Measurements from ENCODE around the gene LIM2. TPM values are rescaled to one million over a fixed set of nuclear protein-coding genes. Genes with fewer than 3 reads are reported as not detected.

LIM2 gene
- total RNA-seq, 1 donor from 2014 or later = not detected

- DNase-seq (ENCODE audit: low spot score, unreplicated experiment) = peak; percentile 99
- Mint-ChIP-seq H3K4me3 (ENCODE audit: low read depth) (peak overlapping the region; percentile 96), H3K9me3 (ENCODE audit: low read depth) (no peaks in the 10 kb centered on the region), H3K27ac (peak overlapping the region; percentile 100), H3K36me3 (ENCODE audit: insufficient read depth) (no peaks in the 10 kb centered on the region), H3K4me1 (ENCODE audit: low read depth) (peaks cover 30% of the 10 kb centered on the region), H3K27me3 (peaks cover 17% of the 10 kb centered on the region)
- TF ChIP-seq CTCF (IDR thresholded peaks at IDR 0.05; ENCODE audit: unreplicated experiment) = no peak
Measured at GRCh38 chr19:51367565-51368365, 20.0 kb downstream of the LIM2 start.

GRCh38 chr19:51367255-51367564, 20.6 kb downstream of the LIM2 start:
- peaks cover 14% of the 10 kb centered on the region for H3K27me3 Mint-ChIP-seq
- H3K9me3 Mint-ChIP-seq (ENCODE audit: low read depth) = no peaks in the 10 kb centered on the region
- no peak for TF ChIP-seq CTCF (IDR thresholded peaks at IDR 0.05; ENCODE audit: unreplicated experiment)
- H3K27ac Mint-ChIP-seq = peak overlapping the region; percentile 100
- DNase-seq (ENCODE audit: low spot score, unreplicated experiment) = peak; percentile 27
- peaks cover 34% of the 10 kb centered on the region for H3K4me1 Mint-ChIP-seq (ENCODE audit: low read depth)
- H3K36me3 Mint-ChIP-seq (ENCODE audit: insufficient read depth) = no peaks in the 10 kb centered on the region
- peak overlapping the region; percentile 96 for H3K4me3 Mint-ChIP-seq (ENCODE audit: low read depth)

GRCh38 chr19:51366389-51367254, 21.2 kb downstream of the LIM2 start:
- no peaks in the 10 kb centered on the region for H3K36me3 Mint-ChIP-seq (ENCODE audit: insufficient read depth)
- no peak for TF ChIP-seq CTCF (IDR thresholded peaks at IDR 0.05; ENCODE audit: unreplicated experiment)
- H3K27ac Mint-ChIP-seq = peak overlapping the region; percentile 100
- H3K4me3 Mint-ChIP-seq (ENCODE audit: low read depth) = peak overlapping the region; percentile 96
- H3K9me3 Mint-ChIP-seq (ENCODE audit: low read depth) = no peaks in the 10 kb centered on the region
- DNase-seq (ENCODE audit: low spot score, unreplicated experiment) = peak; percentile 92
- peaks cover 14% of the 10 kb centered on the region for H3K27me3 Mint-ChIP-seq
- peaks cover 38% of the 10 kb centered on the region for H3K4me1 Mint-ChIP-seq (ENCODE audit: low read depth)

GRCh38 chr19:51365965-51366388, 21.8 kb downstream of the LIM2 start, which contains the start of gene ETFB:
ETFB (minus strand) TSS chr19:51366388; CDS start chr19:51366326, 62 bp downstream.
- Mint-ChIP-seq H3K36me3 (ENCODE audit: insufficient read depth) (no peaks in the 10 kb centered on the region), H3K9me3 (ENCODE audit: low read depth) (no peaks in the 10 kb centered on the region), H3K4me3 (ENCODE audit: low read depth) (peak within 1 kb of the TSS; percentile 96), H3K27me3 (peaks cover 9% of the 10 kb centered on the region), H3K4me1 (ENCODE audit: low read depth) (peaks cover 38% of the 10 kb centered on the region), H3K27ac (peak within 1 kb of the TSS; percentile 100)
- no peak for DNase-seq (ENCODE audit: low spot score, unreplicated experiment)
- no peak for TF ChIP-seq CTCF (IDR thresholded peaks at IDR 0.05; ENCODE audit: unreplicated experiment)

GRCh38 chr19:51365211-51365964, 22.4 kb downstream of the LIM2 start:
- Mint-ChIP-seq H3K4me3 (ENCODE audit: low read depth) (peak overlapping the region; percentile 96), H3K9me3 (ENCODE audit: low read depth) (no peaks in the 10 kb centered on the region), H3K27ac (peak overlapping the region; percentile 98), H3K4me1 (ENCODE audit: low read depth) (peaks cover 38% of the 10 kb centered on the region), H3K36me3 (ENCODE audit: insufficient read depth) (no peaks in the 10 kb centered on the region), H3K27me3 (peaks cover 3% of the 10 kb centered on the region)
- TF ChIP-seq CTCF (IDR thresholded peaks at IDR 0.05; ENCODE audit: unreplicated experiment) = no peak
- DNase-seq (ENCODE audit: low spot score, unreplicated experiment) = no peak

All from progenitor cell of endocrine pancreas (in vitro differentiated cells).